UCSD-AML1 (cell line): ENCODE results near the gene HTR7.
"Not testable (repeated sequence)": the region's sequence is repeated elsewhere in the genome, so short reads cannot be mapped to it uniquely, and the experiment has no call there.

Experiments used
- DNase-seq: peaks from one replicate; lab custom pipeline; 2025; ENCODE audit not compliant: unreplicated experiment; lab: John Stamatoyannopoulos, UW

The HTR7 gene

GRCh38 chr10:90859321-90859751 lies 1.5 kb upstream of the HTR7 start:
- DNase-seq = no peak

GRCh38 chr10:90858461-90858968 lies 676 bp upstream of the HTR7 start:
- peak; percentile 21 for DNase-seq

- DNase-seq = no peak
Measured at GRCh38 chr10:90856964-90857634, 740 bp downstream of the HTR7 start.

GRCh38 chr10:90856261-90856660 lies 1.6 kb downstream of the HTR7 start:
- DNase-seq = no peak

- DNase-seq = no peak
Measured at GRCh38 chr10:90855126-90855525, 2.7 kb downstream of the HTR7 start.

- no peak for DNase-seq
Measured at GRCh38 chr10:90849956-90850749, 7.7 kb downstream of the HTR7 start.

- no peak for DNase-seq
Measured at GRCh38 chr10:90847436-90847835, 10.4 kb downstream of the HTR7 start.

GRCh38 chr10:90846746-90847145 lies 11.1 kb downstream of the HTR7 start:
- DNase-seq = no peak

GRCh38 chr10:90845726-90846125 lies 12.1 kb downstream of the HTR7 start:
- no peak for DNase-seq

- DNase-seq = no peak
Measured at GRCh38 chr10:90842725-90843124, 15.1 kb downstream of the HTR7 start.

- no peak for DNase-seq
Measured at GRCh38 chr10:90837486-90837885, 20.4 kb downstream of the HTR7 start.

GRCh38 chr10:90834326-90834725 lies 23.5 kb downstream of the HTR7 start:
- no peak for DNase-seq

GRCh38 chr10:90832111-90832510 lies 25.7 kb downstream of the HTR7 start:
- DNase-seq = no peak

- no peak for DNase-seq
Measured at GRCh38 chr10:90822508-90822907, 35.3 kb downstream of the HTR7 start.

GRCh38 chr10:90821864-90822263 lies 36.0 kb downstream of the HTR7 start:
- DNase-seq = not testable (repeated sequence)

GRCh38 chr10:90819911-90820310 lies 37.9 kb downstream of the HTR7 start:
- no peak for DNase-seq

- no peak for DNase-seq
Measured at GRCh38 chr10:90818736-90819135, 39.1 kb downstream of the HTR7 start.

GRCh38 chr10:90817128-90817889 lies 40.5 kb downstream of the HTR7 start:
- no peak for DNase-seq

GRCh38 chr10:90816466-90816865 lies 41.4 kb downstream of the HTR7 start:
- no peak for DNase-seq

- DNase-seq = no peak
Measured at GRCh38 chr10:90813594-90814365, 44.1 kb downstream of the HTR7 start.

- DNase-seq = not testable (repeated sequence)
Measured at GRCh38 chr10:90807106-90807505, 50.7 kb downstream of the HTR7 start.
